HepG2 (cell line): Measurements from ENCODE around the gene CTSO. TPM values are rescaled to one million over a fixed set of nuclear protein-coding genes. Genes with fewer than 3 reads are reported as not detected.

Experiments
- ATAC-seq: fragments of 200-7000 bp; cut with Tn5 transposase; 3 replicates; pipeline ENCODE4 v1.9.1; 2020; ENCODE audit warnings: mild to moderate bottlenecking, moderate library complexity
- BruUV-seq: library from RNA; stranded (reverse); fragments of 400-500 nt; replicated peaks from 2 replicates; lab custom pipeline; 2021; lab: Mats Ljungman, UMichigan
- CTCF ChIA-PET: fragments of 300-600 bp; formaldehyde crosslinking; extraction: SDS; loops from one replicate; lab custom pipeline; 2021; ENCODE audit warnings: low total read pairs, inconsistent platforms, low intra/inter-chr PET ratio; lab: Yijun Ruan, JAX
- POLR2A ChIA-PET: fragments of 350-600 bp; sonication (Branson Sonifier 250); formaldehyde crosslinking; loops from one replicate; lab custom pipeline; 2020; ENCODE audit warnings: antibody characterized with exemption, inconsistent platforms; lab: Yijun Ruan, JAX
- DNase-seq: peaks from one replicate; pipeline ENCODE4 v3.0.0-alpha.2; 2015; ENCODE audit warnings: low spot score
- FAIRE-seq: peaks from 3 replicates; lab custom pipeline; 2011; peaks lifted over from hg19 to GRCh38; lab: Jason Lieb, UNC
- H2AFZ ChIP-seq: one replicate; pipeline ENCODE4 v1.6.1; 2011; ENCODE audit warnings: low read length, inconsistent platforms
- H3K27ac ChIP-seq: fragments of 300-600 bp; 3 replicates; pipeline ENCODE4 v1.8.0; 2011; ENCODE audit warnings: mixed run types, mild to moderate bottlenecking, mixed read lengths, low read length, inconsistent platforms; ENCODE audit not compliant: insufficient read depth; ENCODE audit errors: extremely low read length
- H3K27me3 ChIP-seq, 2 experiments: fragments of 200-600 bp in 1 of 2; 2 replicates in 1 of 2; 3 replicates in 1 of 2; pipeline versions ENCODE4 v1.6.0 to v1.8.0; 2011; ENCODE audit warnings: low read length in 2 of 2, mild to moderate bottlenecking in 2 of 2, moderate library complexity in 2 of 2, inconsistent platforms in 1 of 2; ENCODE audit not compliant: insufficient read depth in 2 of 2, control insufficient read depth in 1 of 2
- H3K36me3 ChIP-seq, 2 experiments: fragments of 200-600 bp in 1 of 2; replicated peaks in 1 of 2; 2 replicates in 1 of 2; 3 replicates in 1 of 2; pipeline versions ENCODE4 v1.5.1 to v1.8.0; 2011; ENCODE audit warnings: low read length in 2 of 2, inconsistent platforms in 1 of 2; ENCODE audit not compliant: insufficient read depth in 2 of 2, control insufficient read depth in 1 of 2
- H3K4me1 ChIP-seq: 2 replicates; pipeline ENCODE4 v1.5.1; 2012; ENCODE audit warnings: low read length, inconsistent platforms; ENCODE audit not compliant: insufficient read depth
- H3K4me2 ChIP-seq: 2 replicates; pipeline ENCODE4 v1.6.0; 2011; ENCODE audit warnings: low read depth, low read length, inconsistent platforms
- H3K4me3 ChIP-seq, 3 experiments: fragments of 200-600 bp in 1 of 3; sonication (generic), shearing (Covaris generic) in 1 of 3; replicated peaks in 1 of 3; 2 replicates each; pipeline ENCODE4 v1.5.1; 2011 to 2016; ENCODE audit warnings: low read length in 3 of 3, inconsistent platforms in 2 of 3, low read depth in 2 of 3, mild to moderate bottlenecking in 2 of 3, control low read depth in 1 of 3, mixed read lengths in 1 of 3; ENCODE audit not compliant: insufficient read depth in 1 of 3
- H3K79me2 ChIP-seq: one replicate; pipeline ENCODE4 v1.6.1; 2011; ENCODE audit warnings: low read length, inconsistent platforms; ENCODE audit not compliant: insufficient read depth
- H3K9ac ChIP-seq: 2 replicates; pipeline ENCODE4 v1.6.0; 2011; ENCODE audit warnings: mild to moderate bottlenecking, low read depth, low read length, inconsistent platforms; ENCODE audit not compliant: insufficient read depth
- H3K9me3 ChIP-seq: 2 replicates; pipeline ENCODE4 v1.5.1; 2012; ENCODE audit warnings: mild to moderate bottlenecking, low read length
- H4K20me1 ChIP-seq: 2 replicates; pipeline ENCODE4 v1.6.0; 2011; ENCODE audit warnings: inconsistent platforms, mild to moderate bottlenecking, low read length, moderate library complexity; ENCODE audit not compliant: insufficient read depth
- AHR ChIP-seq: IDR thresholded peaks from 2 replicates; pipeline ENCODE4 v1.6.1; 2018; ENCODE audit warnings: missing genetic modification reagents, missing compliant biosample characterization
- CREB3 ChIP-seq: sonication (generic); formaldehyde crosslinking; IDR thresholded peaks from 2 replicates; pipeline ENCODE4 v1.5.0; 2020; ENCODE audit warnings: missing genetic modification reagents
- MNT ChIP-seq: fragments of 450-650 bp; IDR thresholded peaks from 2 replicates; pipeline ENCODE4 v1.6.1; 2016
- NAIF1 ChIP-seq: sonication (generic); formaldehyde crosslinking; IDR thresholded peaks from 2 replicates; pipeline ENCODE4 v1.5.0; 2020; ENCODE audit warnings: mild to moderate bottlenecking, missing genetic modification reagents, borderline replicate concordance
- NRL ChIP-seq: sonication (generic); formaldehyde crosslinking; IDR thresholded peaks from 2 replicates; pipeline ENCODE4 v1.5.0; 2020; ENCODE audit warnings: missing genetic modification reagents, mild to moderate bottlenecking, moderate library complexity, borderline replicate concordance
- SNAPC4 ChIP-seq: sonication (generic); formaldehyde crosslinking; IDR thresholded peaks from 2 replicates; pipeline ENCODE4 v1.4.0; 2020; ENCODE audit warnings: mild to moderate bottlenecking, missing genetic modification reagents
- ZNF337 ChIP-seq: sonication (generic); formaldehyde crosslinking; IDR thresholded peaks from 2 replicates; pipeline ENCODE4 v1.5.1; 2020; ENCODE audit warnings: missing genetic modification reagents, low read depth, mild to moderate bottlenecking, borderline replicate concordance
- WGBS: methylation state at CpG from one replicate; pipeline ENCODE4 v1.1.6; 2017; ENCODE audit warnings: low lambda C conversion rate; 5-methylcytosine and 5-hydroxymethylcytosine counted together
- in situ Hi-C: cut with HindIII; loops from 2 replicates; pipeline ENCODE4 v1.10.0; 2017; ENCODE audit warnings: low pct_unique_long_range_greater_than_20kb; ENCODE audit not compliant: extremely low pct_ligation_motif_present
- intact Hi-C: fragments of 100-400 bp; cut with micrococcal nuclease; formaldehyde crosslinking; loops from one replicate; pipeline ENCODE4 v1.10.0; 2022; ENCODE audit not compliant: unreplicated experiment
- polyA plus RNA-seq, 8 experiments: library from polyadenylated mRNA; depleted of rRNA in 3 of 8; stranded (reverse) in 7 of 8; unstranded in 1 of 8; fragments of >200 nt; fragmentation: Illumina TruSeq in 4 of 8; extraction: Trizol in 4 of 8; gene quantifications; 2 replicates each; pipeline versions ENCODE4 v1.2.1 to v1.2.3, GENCODE V29; 2011 to 2016; ENCODE audit warnings: low read depth in 4 of 8, missing spikeins in 1 of 8, mixed read lengths in 1 of 8; ENCODE audit not compliant: insufficient read depth in 1 of 8
- total RNA-seq, 5 experiments: library from RNA; depleted of rRNA; stranded (reverse); fragments of >200 nt; fragmentation: Illumina TruSeq; extraction: Trizol; gene quantifications; 2 replicates each; pipeline ENCODE4 v1.2.3, GENCODE V29; 2016; ENCODE audit warnings: low read depth in 1 of 5

The CTSO gene
- total and polyA plus RNA-seq, 2 of the 13 experiments (the other 11 are each of a cell fraction or from before 2014, with no cell fraction given), result 0.07 to 0.17 TPM

GRCh38 chr4:155943605-155944291 lies 9.9 kb downstream of the CTSO start (continued):
- TF ChIP-seq SNAPC4 (CRISPR knock-in tag), result no peak

- POLR2A ChIA-PET, result no interaction called here
Measured at GRCh38 chr4:155941820-155942219, 11.8 kb downstream of the CTSO start.

More at GRCh38 chr4:155941820-155942219, 11.8 kb downstream of the CTSO start:
- H3K36me3 ChIP-seq, result no peaks in the 10 kb centered on the region
- H2AFZ ChIP-seq, result no peak overlapping the region
- H3K9ac ChIP-seq, result no peak overlapping the region
- DNase-seq, result no peak
- no peaks in the 10 kb centered on the region for H3K27me3 ChIP-seq
- no peaks in the 10 kb centered on the region for H3K9me3 ChIP-seq
- H3K79me2 ChIP-seq, result no peaks in the 10 kb centered on the region
- no peak overlapping the region for H3K27ac ChIP-seq
- H3K4me1 ChIP-seq, result no peaks in the 10 kb centered on the region
- no TSS peak for BruUV-seq
- WGBS, result 0% methylated on average over 1 of the region's 1 CpG
- H4K20me1 ChIP-seq, result no peaks in the 10 kb centered on the region
- CTCF ChIA-PET, result no interaction called here
- no peak overlapping the region for H3K4me2 ChIP-seq
- in situ Hi-C loops, result no loop called here
- intact Hi-C loops, result no loop called here
- TF ChIP-seq ZNF337 (CRISPR knock-in tag) (no peak), NRL (CRISPR knock-in tag) (no peak), MNT (no peak), CREB3 (no peak), AHR (CRISPR knock-in tag) (no peak), NAIF1 (CRISPR knock-in tag) (no peak)
- TF ChIP-seq, all 625 proteins: peak for 0
- FAIRE-seq (no peak), ATAC-seq (no peak)
- H3K4me3 ChIP-seq, result no peak overlapping the region
